HFF-Myc (cell line): ENCODE data around the gene HP.

Experiments
- DNase-seq: peaks from one replicate; pipeline ENCODE4 v3.0.0-alpha.2; 2011; ENCODE audit warnings: low read depth; ENCODE audit errors: extremely low read depth
- H3K4me3 ChIP-seq: replicated peaks from 2 replicates; pipeline ENCODE4 v1.5.1; 2011; ENCODE audit warnings: low read depth, mild to moderate bottlenecking, control low read depth, low read length
- TF ChIP-seq, protein P1 (sequence below): IDR thresholded peaks from 2 replicates; pipeline ENCODE4 v1.5.1; 2012; ENCODE audit warnings: mild to moderate bottlenecking, low read depth, low read length, control low read depth; ENCODE audit errors: missing control alignments

The HP gene

DNA sequence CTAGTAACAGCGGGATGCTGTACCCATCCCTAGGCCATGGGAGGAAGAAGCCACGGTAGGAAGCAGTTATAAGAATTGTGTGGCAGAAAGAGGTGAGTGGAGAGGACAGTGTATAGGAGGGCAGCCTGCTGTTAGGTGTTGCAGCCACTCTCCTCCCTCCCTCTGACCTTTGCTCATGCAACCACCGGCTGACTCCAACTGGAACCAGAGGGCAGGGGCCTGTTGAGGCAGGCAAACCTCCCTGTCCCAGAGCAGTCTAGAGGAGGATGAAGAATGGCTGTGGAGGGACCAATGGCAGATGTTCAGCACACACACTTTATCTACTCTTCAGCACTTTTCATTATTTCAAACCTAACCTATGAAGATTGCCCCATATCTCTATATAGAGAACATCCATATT is 36.9 kb downstream of the HP start:
- no peak overlapping the region for H3K4me3 ChIP-seq
- no peak for DNase-seq
- TF ChIP-seq, protein P1, sequence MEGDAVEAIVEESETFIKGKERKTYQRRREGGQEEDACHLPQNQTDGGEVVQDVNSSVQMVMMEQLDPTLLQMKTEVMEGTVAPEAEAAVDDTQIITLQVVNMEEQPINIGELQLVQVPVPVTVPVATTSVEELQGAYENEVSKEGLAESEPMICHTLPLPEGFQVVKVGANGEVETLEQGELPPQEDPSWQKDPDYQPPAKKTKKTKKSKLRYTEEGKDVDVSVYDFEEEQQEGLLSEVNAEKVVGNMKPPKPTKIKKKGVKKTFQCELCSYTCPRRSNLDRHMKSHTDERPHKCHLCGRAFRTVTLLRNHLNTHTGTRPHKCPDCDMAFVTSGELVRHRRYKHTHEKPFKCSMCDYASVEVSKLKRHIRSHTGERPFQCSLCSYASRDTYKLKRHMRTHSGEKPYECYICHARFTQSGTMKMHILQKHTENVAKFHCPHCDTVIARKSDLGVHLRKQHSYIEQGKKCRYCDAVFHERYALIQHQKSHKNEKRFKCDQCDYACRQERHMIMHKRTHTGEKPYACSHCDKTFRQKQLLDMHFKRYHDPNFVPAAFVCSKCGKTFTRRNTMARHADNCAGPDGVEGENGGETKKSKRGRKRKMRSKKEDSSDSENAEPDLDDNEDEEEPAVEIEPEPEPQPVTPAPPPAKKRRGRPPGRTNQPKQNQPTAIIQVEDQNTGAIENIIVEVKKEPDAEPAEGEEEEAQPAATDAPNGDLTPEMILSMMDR = no peak

DNA sequence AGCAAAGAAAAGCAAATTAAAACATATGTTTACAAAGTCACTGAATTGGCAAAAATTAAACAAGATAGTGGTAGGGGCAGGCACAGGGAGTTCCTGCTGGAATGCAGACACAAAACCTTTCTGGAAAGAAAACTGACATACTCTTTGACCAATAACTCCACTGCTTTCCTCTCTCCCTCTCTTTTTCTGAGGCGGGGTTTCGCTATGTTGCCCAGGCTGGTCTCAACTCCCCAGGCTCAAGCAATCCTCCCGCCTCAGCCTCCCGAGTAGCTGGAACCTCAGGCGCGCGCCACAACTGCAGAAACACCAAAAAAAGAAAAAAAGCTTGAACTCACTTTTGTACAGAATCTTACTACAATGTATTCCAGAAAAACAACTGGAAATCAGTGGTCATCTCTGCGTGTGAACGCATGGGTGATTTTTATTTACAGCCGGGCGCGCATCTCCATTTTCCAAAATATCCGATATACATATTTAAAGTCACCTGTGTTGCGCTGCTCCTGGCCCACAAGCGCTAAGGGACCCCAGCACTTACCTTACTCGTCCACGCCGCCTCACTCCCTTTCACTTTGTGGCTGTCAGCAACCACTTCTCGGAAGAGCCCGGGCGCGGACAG is 38.6 kb downstream of the HP start:
- peak overlapping the region; percentile 77 for H3K4me3 ChIP-seq
- TF ChIP-seq, protein P1 = no peak
- DNase-seq = peak; percentile 42

DNA sequence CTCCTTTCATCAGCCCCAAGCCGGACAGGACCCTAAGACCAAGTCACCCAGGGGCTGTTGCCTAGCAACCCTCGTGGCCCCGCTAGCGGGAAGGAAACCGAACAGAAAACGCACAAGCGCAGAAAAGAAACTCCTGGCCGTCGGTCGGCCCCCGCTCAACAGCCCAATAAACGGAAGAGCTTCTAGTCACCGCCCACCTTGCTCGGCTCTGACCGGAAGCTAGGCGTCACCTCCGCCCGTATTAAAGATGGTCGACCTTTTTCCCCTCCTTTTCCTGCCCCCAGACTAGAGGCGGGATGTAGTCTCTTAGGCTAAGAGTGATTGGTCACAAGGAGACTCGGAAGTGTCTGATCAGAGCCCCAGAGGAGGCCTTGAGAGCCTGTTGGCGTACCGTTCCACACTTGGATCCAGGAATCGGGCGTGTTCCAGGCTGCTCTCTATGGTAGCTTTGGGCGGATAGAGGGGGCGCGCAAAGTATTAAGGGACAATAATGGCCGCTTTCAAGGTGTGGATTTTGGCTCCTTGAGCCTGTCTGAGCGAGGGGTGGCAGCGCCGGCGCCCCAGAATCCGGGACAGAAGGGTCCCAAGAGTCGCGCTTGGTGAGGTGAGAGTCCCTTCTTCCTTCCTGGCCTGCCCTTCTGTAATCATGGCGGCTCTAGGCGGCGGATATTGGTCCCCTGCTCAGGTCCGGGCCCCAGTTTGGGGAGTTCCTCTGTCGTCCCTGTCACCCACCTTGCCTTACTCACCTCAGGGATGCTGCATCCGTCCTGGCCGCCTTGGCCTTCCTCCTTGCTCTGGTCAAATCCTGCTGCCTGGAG is 39.4 kb downstream of the HP start, which contains the start of the genes DHX38 and TXNL4B:
Gene DHX38, plus strand, starts transcription at position 400 of the 818 bp plus-strand sequence. CDS start 2,311 bp downstream, outside the sequence.
Gene TXNL4B, minus strand, starts transcription at position 173 of the 818 bp plus-strand sequence. CDS start 2,871 bp downstream, outside the sequence.
- TF ChIP-seq, protein P1 = no peak
- H3K4me3 ChIP-seq = peak within 1 kb of the TSS; percentile 77

DNA sequence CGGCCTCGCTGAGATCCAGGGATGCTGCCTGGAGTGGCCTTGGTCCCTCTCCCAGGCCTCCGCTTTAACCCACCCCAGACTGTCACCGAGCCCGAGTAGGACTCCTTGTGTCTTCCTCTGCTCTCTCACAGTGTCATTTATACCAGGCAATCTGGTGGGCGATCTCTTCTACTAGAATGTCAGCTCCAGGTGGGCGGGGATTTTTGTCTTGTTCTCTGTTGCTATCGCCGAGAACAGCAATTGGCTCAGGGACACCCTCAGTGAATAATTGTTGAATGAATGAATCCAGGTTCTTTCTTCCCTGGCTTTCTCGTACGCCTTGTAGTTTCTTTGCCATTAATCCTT is 39.9 kb downstream of the HP start:
- peak overlapping the region; percentile 77 for H3K4me3 ChIP-seq
- TF ChIP-seq, protein P1 = no peak
- no peak for DNase-seq

More for the DNA sequence above, 39.4 kb downstream of the HP start, which contains the start of the genes DHX38 and TXNL4B:
- DNase-seq = peak; percentile 98

DNA sequence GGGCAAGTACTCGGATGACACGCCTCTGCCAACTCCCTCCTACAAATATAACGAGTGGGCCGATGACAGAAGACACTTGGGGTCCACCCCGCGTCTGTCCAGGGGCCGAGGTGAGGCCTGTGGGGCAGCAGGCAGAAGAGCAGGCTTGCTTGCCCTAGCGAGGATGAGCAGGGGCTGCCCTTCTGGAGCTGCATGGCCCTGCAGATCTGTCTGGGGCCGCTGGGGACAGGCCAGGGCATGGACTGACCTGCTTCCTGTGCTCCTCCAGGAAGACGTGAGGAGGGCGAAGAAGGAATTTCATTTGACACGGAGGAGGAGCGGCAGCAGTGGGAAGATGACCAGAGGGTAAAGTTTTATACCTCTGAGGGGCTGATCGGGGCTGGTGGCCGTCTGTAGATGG is 44.6 kb downstream of the HP start:
- no peak for DNase-seq
- TF ChIP-seq, protein P1 = no peak
- H3K4me3 ChIP-seq = no peak overlapping the region

DNA sequence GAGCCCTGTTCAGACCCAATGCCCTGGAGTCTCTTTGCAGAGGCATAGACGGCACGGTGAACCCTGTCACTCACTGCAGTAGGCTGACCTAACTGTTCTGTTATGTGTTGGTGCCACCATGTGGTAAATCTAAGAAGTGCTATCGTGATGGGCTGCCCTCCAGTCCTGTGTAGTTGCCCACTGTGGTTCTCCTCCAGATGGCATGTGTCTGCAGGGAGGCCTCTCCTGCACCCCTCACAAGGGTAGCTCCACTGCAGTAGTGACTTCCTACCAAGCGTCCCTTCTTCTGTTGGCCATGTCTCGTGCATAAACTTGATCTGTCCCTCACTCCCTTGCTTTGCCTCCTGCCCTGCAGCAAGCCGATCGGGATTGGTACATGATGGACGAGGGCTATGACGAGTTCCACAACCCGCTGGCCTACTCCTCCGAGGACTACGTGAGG is 45.1 kb downstream of the HP start:
- no peak overlapping the region for H3K4me3 ChIP-seq
- TF ChIP-seq, protein P1 = peak; percentile 55
- peak; percentile 43 for DNase-seq
